HS-5 (cell line): ENCODE data around the gene SEC61G.

Experiments used
- DNase-seq: peaks from one replicate; pipeline ENCODE4 v3.0.0-alpha.2; 2012; ENCODE audit warnings: low read depth

The SEC61G gene

GRCh38 chr7:54764861-54765260, 5.8 kb upstream of the SEC61G start:
- DNase-seq = no peak

- DNase-seq = no peak
Observed at GRCh38 chr7:54757711-54758110, 1.3 kb downstream of the SEC61G start.

- no peak for DNase-seq
Observed at GRCh38 chr7:54749200-54749599, 9.8 kb downstream of the SEC61G start.

GRCh38 chr7:54747234-54747633, 11.8 kb downstream of the SEC61G start:
- no peak for DNase-seq

GRCh38 chr7:54743580-54743979, 15.4 kb downstream of the SEC61G start:
- no peak for DNase-seq

GRCh38 chr7:54738737-54739136, 20.3 kb downstream of the SEC61G start:
- DNase-seq = no peak

GRCh38 chr7:54729107-54729506, 29.9 kb downstream of the SEC61G start:
- no peak for DNase-seq

- no peak for DNase-seq
Observed at GRCh38 chr7:54728411-54728810, 30.6 kb downstream of the SEC61G start.

- DNase-seq = no peak
Observed at GRCh38 chr7:54725255-54725654, 33.8 kb downstream of the SEC61G start.

GRCh38 chr7:54722502-54722901, 36.5 kb downstream of the SEC61G start:
- no peak for DNase-seq

GRCh38 chr7:54722026-54722425, 37.0 kb downstream of the SEC61G start:
- no peak for DNase-seq

GRCh38 chr7:54719974-54720373, 39.0 kb downstream of the SEC61G start:
- DNase-seq = no peak

GRCh38 chr7:54719425-54719824, 39.6 kb downstream of the SEC61G start:
- DNase-seq = no peak

GRCh38 chr7:54712820-54713219, 46.2 kb downstream of the SEC61G start:
- DNase-seq = no peak

GRCh38 chr7:54711900-54712595, 47.0 kb downstream of the SEC61G start:
- no peak for DNase-seq

- no peak for DNase-seq
Observed at GRCh38 chr7:54709283-54709682, 49.7 kb downstream of the SEC61G start.

- peak; percentile 15 for DNase-seq
Observed at GRCh38 chr7:54705436-54705835, 53.6 kb downstream of the SEC61G start.

GRCh38 chr7:54704851-54705250, 54.2 kb downstream of the SEC61G start:
- no peak for DNase-seq
